NOMO-1 treated with dmso at 0.1 percent for 144 hours (cell line): ENCODE data around the gene NOX1.
"Not testable (repeated sequence)": the region's sequence is repeated elsewhere in the genome, so short reads cannot be mapped to it uniquely, and the experiment has no call there.

Experiments
- DNase-seq: peaks from one replicate; lab custom pipeline; 2025; ENCODE audit not compliant: unreplicated experiment; lab: John Stamatoyannopoulos, UW

Gene NOX1

GRCh38 chrX:100819837-100820666, 54.1 kb downstream of the NOX1 start, which contains the start of gene CSTF2:
TSS of gene CSTF2 (plus strand) at chrX:100820391. CDS start at chrX:100820417, 26 bp downstream.
- DNase-seq, result peak; percentile 81

DNA sequence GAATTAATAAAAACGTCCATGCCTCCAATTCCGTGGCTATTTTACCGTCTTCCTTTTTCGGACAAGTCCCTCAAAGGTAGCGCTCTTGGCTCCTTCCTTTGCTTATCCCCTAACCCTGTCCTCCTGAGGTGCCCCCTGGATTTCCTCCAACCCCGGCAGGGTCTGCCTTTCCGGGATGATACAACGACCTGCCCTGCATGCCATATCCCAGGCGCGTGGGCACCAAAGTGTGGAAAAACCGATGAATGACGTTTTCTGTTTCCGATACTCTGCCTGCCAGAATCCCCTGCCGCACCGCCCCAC, 54.7 kb downstream of the NOX1 start:
- DNase-seq, result no peak

GRCh38 chrX:100817340-100817739, 56.8 kb downstream of the NOX1 start:
- DNase-seq, result no peak

DNA sequence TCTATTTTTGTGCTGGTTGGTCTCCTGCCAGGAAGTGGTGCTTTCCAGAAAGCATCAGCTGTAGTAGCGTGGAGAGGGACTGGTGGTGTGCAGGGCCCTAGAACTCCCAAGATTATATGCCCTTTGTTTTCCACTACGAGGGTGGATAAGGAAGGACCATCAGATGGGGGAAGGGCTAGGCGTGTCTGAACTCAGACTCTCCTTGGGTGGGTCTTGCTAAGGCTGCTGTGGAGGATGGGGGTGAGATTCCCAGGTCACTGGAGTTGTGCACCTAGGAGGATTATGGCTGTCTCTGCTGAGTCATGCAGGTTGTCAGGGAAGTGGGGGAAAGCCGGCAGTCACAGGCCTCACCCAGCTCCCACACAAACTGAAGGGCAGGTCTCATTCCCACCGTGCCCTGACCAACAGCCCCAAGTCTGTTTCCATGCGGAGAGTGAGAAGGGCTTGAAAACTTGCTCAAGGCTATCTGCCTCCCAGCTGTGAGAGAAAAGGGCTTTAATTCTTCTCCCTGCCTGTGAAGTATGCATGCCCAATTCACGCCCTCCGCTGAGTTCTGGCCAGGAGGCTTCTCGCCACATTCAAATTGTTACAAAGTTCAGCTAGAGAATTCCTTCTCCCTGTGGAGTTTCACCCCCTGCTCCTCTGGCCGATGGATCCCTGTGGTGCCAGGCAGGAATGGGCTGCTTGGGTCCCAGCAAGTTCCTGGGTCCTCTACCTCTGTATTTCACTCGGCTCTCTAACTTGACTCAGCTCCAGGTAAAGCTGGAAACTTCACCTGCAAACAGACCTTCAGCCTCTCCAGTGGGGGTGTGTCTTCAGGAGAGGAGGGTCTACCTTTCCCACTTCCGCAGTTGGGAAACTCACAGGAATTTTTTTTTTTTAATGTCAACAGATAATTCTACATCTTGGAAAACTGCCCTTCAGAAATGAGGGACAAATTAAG, 61.7 kb downstream of the NOX1 start:
- no peak for DNase-seq

DNA sequence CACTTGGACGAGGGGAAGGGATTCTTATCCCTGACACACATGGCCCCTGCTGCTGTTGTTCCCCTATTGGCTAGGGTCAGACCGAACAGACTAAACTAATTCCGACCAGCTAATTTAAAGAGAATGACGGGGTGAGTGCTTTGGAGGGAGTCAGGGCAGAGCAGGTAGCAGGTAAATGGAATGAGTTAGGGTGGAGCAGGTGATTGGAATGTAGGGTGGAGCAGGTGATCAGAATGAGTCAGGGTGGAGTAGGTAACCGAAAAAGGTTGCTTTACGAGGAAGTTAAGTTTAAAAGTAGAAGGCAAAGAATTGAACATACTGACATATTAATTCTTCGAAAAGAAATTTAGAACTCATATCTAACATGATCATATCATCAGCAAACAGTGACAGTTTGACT, 65.9 kb downstream of the NOX1 start:
- not testable (repeated sequence) for DNase-seq

- DNase-seq, result no peak
Observed at GRCh38 chrX:100804780-100805179, 69.4 kb downstream of the NOX1 start.

DNA sequence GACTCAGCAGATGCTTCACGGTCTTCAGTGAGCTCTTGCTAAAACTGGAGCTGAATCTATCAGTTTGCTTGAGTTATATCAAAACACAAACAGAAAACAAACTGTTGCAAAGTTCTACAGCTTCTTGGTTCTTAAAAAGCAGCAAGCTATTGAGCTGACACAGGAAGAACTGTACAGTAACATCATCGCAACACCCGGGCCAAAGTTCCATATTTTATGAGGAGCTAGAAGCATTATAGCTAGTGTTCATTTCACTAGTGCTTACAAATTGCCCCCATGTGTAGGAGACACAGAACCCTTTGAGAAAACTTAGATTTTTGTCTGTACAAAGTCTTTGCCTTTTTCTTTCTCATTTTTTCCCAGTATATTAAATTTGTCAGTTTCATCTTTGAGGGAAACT, 71.3 kb downstream of the NOX1 start:
- no peak for DNase-seq

- no peak for DNase-seq
Observed at GRCh38 chrX:100798484-100799214, 75.5 kb downstream of the NOX1 start.

DNA sequence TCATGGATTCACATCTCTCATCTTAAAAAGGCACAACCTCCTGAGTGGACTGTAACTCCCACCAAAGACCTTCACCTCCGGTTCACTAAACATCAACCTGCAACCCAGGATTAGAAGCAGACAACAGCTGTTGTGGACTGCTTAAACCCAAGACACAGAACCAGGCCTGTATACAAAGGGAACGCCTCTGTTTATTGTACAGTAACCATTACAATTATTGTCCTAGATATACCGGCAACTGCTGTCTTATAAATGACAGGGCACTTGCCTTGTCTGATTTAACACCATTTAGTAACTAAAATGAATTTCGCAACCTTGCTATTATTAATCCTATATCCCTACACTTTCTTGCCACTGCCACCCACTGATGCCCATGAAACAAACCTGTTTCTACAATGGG, 76.8 kb downstream of the NOX1 start:
- DNase-seq, result no peak

- DNase-seq, result not testable (repeated sequence)
Observed at GRCh38 chrX:100796371-100796770, 77.8 kb downstream of the NOX1 start.
